Epithelial cell of esophagus (primary cell): ENCODE results near the gene CRK.

Experiments
- DNase-seq: peaks from one replicate; pipeline ENCODE4 v3.0.0; 2010; ENCODE audit warnings: low read depth
- H3K4me3 ChIP-seq: 2 replicates; pipeline ENCODE4 v1.5.1; 2011; ENCODE audit warnings: mild to moderate bottlenecking, low read length, control low read depth
- CTCF ChIP-seq: IDR thresholded peaks from 2 replicates; pipeline ENCODE4 v1.5.1; 2011; ENCODE audit warnings: low read depth, mild to moderate bottlenecking, low read length, control low read depth, inconsistent platforms; ENCODE audit not compliant: insufficient read depth; ENCODE audit errors: missing control alignments

The CRK gene

GRCh38 chr17:1496869-1497268 is 40.8 kb upstream of the CRK start:
- no peak for TF ChIP-seq CTCF
- no peak for DNase-seq
- no peak overlapping the region for H3K4me3 ChIP-seq

DNA sequence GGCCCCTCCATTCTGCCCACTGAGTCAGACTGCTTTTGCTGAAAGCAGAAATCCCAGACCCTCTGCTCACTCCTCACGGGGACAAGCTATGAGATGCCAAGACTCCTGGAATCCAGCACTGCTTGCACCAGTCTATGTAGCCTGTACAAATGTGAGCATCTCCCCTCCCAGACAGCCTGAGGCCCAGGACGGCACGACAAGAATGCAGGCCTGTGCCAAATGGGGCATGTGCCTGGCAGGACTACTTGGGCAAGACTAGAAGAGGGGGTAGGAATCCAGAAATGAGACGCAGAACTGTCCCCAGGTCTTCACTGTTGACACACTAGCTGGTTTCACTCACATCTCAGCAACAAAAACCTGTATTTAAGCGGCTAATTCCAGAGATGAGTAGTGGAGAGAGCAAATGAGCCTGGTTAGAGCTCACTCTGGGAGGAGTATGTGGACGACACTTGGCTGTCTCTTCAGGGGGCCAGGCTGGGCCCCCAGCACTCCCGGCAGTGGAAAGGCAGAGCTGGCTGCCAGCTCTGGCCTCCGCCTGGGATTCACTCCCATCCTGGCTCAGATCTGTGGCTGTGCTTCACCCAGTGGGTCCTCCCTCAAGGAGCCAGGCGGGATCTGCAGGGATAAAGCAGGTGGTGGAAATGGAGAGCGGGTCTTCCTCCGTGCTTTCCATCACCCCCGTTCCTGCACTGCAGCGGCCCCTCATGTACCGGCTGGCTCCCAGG is 39.4 kb upstream of the CRK start:
- DNase-seq: peak; percentile 44
- TF ChIP-seq CTCF: no peak
- no peak overlapping the region for H3K4me3 ChIP-seq

GRCh38 chr17:1494736-1495253 is 38.8 kb upstream of the CRK start:
- DNase-seq: no peak
- no peak overlapping the region for H3K4me3 ChIP-seq
- TF ChIP-seq CTCF: no peak

DNA sequence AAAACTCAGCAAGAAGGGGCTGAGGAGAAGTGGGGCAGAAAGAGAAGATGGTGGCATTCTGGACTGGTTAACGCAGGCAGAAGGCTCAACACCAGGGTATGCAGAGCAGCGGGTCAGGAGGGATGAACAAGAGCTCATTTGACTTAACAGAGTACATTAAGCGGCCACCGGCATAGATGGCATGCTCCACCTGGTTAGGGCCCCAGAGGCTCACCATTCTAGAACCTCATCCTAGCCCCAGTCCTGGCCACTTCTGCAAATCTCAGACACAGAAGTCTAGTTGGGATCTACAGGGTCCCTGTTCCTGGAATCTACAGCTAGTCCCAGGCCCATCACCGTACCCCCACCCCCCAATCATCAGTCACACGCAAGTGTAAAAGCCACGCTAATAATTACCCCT is 38.2 kb upstream of the CRK start:
- no peak for TF ChIP-seq CTCF
- no peak for DNase-seq

GRCh38 chr17:1493291-1493980 is 37.4 kb upstream of the CRK start:
- H3K4me3 ChIP-seq: no peak overlapping the region
- no peak for TF ChIP-seq CTCF
- DNase-seq: no peak

More for the DNA sequence above, 38.2 kb upstream of the CRK start:
- no peak overlapping the region for H3K4me3 ChIP-seq

GRCh38 chr17:1492249-1493206 is 36.5 kb upstream of the CRK start, which contains the start of gene MYO1C:
Gene MYO1C (minus strand): TSS chr17:1492686. CDS start chr17:1492487, 199 bp downstream.
- peak within 1 kb of the TSS; percentile 27 for H3K4me3 ChIP-seq
- no peak for TF ChIP-seq CTCF
- no peak for DNase-seq
